OCI-LY1 (cell line): ENCODE results near the gene DOCK1.

Experiments used
- H2AFZ ChIP-seq: fragments of 200-600 bp; sonication (generic), shearing (Covaris generic); 2 replicates; pipeline ENCODE4 v1.6.0; 2014; ENCODE audit warnings: antibody characterized with exemption, mild to moderate bottlenecking, low read length
- H3F3A ChIP-seq: fragments of 200-600 bp; sonication (generic), shearing (Covaris generic); 2 replicates; pipeline ENCODE4 v1.6.0; 2014; ENCODE audit warnings: mild to moderate bottlenecking, antibody characterized with exemption, low read length, moderate library complexity; ENCODE audit not compliant: insufficient read depth
- H3K27ac ChIP-seq: fragments of 200-600 bp; sonication (generic); 2 replicates; pipeline ENCODE4 v1.5.1; 2014; ENCODE audit warnings: low read length, mixed run types, mild to moderate bottlenecking, low read depth; ENCODE audit not compliant: poor library complexity, severe bottlenecking
- H3K27me3 ChIP-seq: fragments of 200-600 bp; sonication (generic); 2 replicates; pipeline ENCODE4 v1.6.0; 2014; ENCODE audit warnings: antibody characterized with exemption, mild to moderate bottlenecking, low read length, moderate library complexity; ENCODE audit not compliant: insufficient read depth
- H3K36me3 ChIP-seq: fragments of 200-600 bp; sonication (generic); 2 replicates; pipeline ENCODE4 v1.6.1; 2014; ENCODE audit warnings: mild to moderate bottlenecking, antibody characterized with exemption, low read length, moderate library complexity, mixed read lengths; ENCODE audit not compliant: insufficient read depth
- H3K4me1 ChIP-seq: fragments of 200-600 bp; sonication (generic); 2 replicates; pipeline ENCODE4 v1.5.1; 2014; ENCODE audit warnings: mild to moderate bottlenecking, low read length, moderate library complexity; ENCODE audit not compliant: insufficient read depth, severe bottlenecking
- H3K4me2 ChIP-seq: fragments of 200-600 bp; sonication (generic), shearing (Covaris generic); 2 replicates; pipeline ENCODE4 v1.6.1; 2014; ENCODE audit warnings: low read length
- H3K4me3 ChIP-seq: fragments of 200-600 bp; sonication (generic); 2 replicates; pipeline ENCODE4 v1.5.1; 2014; ENCODE audit warnings: low read length, low read depth, mild to moderate bottlenecking, mixed read lengths; ENCODE audit not compliant: poor library complexity, severe bottlenecking
- H3K79me2 ChIP-seq: fragments of 200-600 bp; shearing (Covaris generic); 2 replicates; pipeline ENCODE4 v1.6.1; 2016; ENCODE audit warnings: mixed run types, low read length, mixed read lengths; ENCODE audit not compliant: insufficient read depth
- H3K9ac ChIP-seq: fragments of 200-600 bp; sonication (generic), shearing (Covaris generic); 2 replicates; pipeline ENCODE4 v1.6.1; 2014; ENCODE audit warnings: mild to moderate bottlenecking, low read length, mixed read lengths
- H3K9me2 ChIP-seq: fragments of 200-600 bp; sonication (generic), shearing (Covaris generic); 2 replicates; pipeline ENCODE4 v1.6.1; 2014; ENCODE audit warnings: low read depth, mild to moderate bottlenecking, low read length, mixed read lengths
- H3K9me3 ChIP-seq: fragments of 200-600 bp; shearing (Covaris generic); 2 replicates; pipeline ENCODE4 v1.6.1; 2014; ENCODE audit warnings: low read length, mixed read lengths
- H4K20me1 ChIP-seq: fragments of 200-600 bp; sonication (generic), shearing (Covaris generic); 2 replicates; pipeline ENCODE4 v1.6.0; 2016; ENCODE audit warnings: mild to moderate bottlenecking, low read length; ENCODE audit not compliant: insufficient read depth
- CTCF ChIP-seq: fragments of 200-600 bp; sonication (generic), shearing (Covaris generic); IDR thresholded peaks from 2 replicates; pipeline ENCODE4 v1.5.1; 2017; ENCODE audit warnings: mild to moderate bottlenecking, antibody characterized with exemption, low read length, moderate library complexity, mixed read lengths
- EZH2 ChIP-seq: fragments of 200-600 bp; sonication (generic), shearing (Covaris generic); IDR thresholded peaks from 2 replicates; pipeline ENCODE4 v1.8.0; 2017; ENCODE audit warnings: borderline replicate concordance, mixed run types, mild to moderate bottlenecking, antibody characterized with exemption, low read length, moderate library complexity, mixed read lengths

DOCK1 gene

GRCh38 chr10:127052001-127052400, 146.8 kb downstream of the DOCK1 start:
- Histone ChIP-seq H3K9me2 (no peaks in the 10 kb centered on the region), H3K9me3 (no peaks in the 10 kb centered on the region), H3F3A (no peaks in the 10 kb centered on the region), H3K27me3 (no peaks in the 10 kb centered on the region; the same call in 1 of the 2 replicates), H3K4me3 (no peak overlapping the region), H2AFZ (no peak overlapping the region), H3K79me2 (no peaks in the 10 kb centered on the region), H3K4me1 (no peaks in the 10 kb centered on the region), H3K36me3 (no peaks in the 10 kb centered on the region), H3K27ac (no peak overlapping the region), H3K4me2 (no peak overlapping the region), H3K9ac (no peak overlapping the region), H4K20me1 (no peaks in the 10 kb centered on the region)
- TF ChIP-seq CTCF (no peak), EZH2 (no peak)

- no peak for TF ChIP-seq CTCF
- TF ChIP-seq EZH2 = no peak
- Histone ChIP-seq H3K9ac (no peak overlapping the region), H2AFZ (no peak overlapping the region)
These were observed 150.0 kb downstream of the DOCK1 start for GRCh38 chr10:127055263-127055662.

GRCh38 chr10:127059314-127059713, 154.1 kb downstream of the DOCK1 start:
- H3K27me3 ChIP-seq = no peaks in the 10 kb centered on the region
- H3K4me3 ChIP-seq = no peak overlapping the region
- no peak overlapping the region for H2AFZ ChIP-seq
- H3K27ac ChIP-seq = no peak overlapping the region
- TF ChIP-seq CTCF (no peak), EZH2 (no peak)
- H4K20me1 ChIP-seq = no peaks in the 10 kb centered on the region
- no peaks in the 10 kb centered on the region for H3K4me1 ChIP-seq
- no peak overlapping the region for H3K9ac ChIP-seq
- H3K9me2 ChIP-seq = no peaks in the 10 kb centered on the region
- no peak overlapping the region for H3K4me2 ChIP-seq
- H3F3A ChIP-seq = no peaks in the 10 kb centered on the region
- no peaks in the 10 kb centered on the region for H3K36me3 ChIP-seq
- H3K79me2 ChIP-seq = no peaks in the 10 kb centered on the region
- 0 out of 2 replicates have a peak, but pooled peaks cover 2% of the 10 kb centered on the region for H3K9me3 ChIP-seq

More at GRCh38 chr10:127055263-127055662, 150.0 kb downstream of the DOCK1 start:
- Histone ChIP-seq H3K36me3 (no peaks in the 10 kb centered on the region), H3K27me3 (no peaks in the 10 kb centered on the region; the same call in 1 of the 2 replicates), H3K79me2 (no peaks in the 10 kb centered on the region), H3K9me3 (0 out of 2 replicates have a peak, but pooled peaks cover 2% of the 10 kb centered on the region), H3F3A (no peaks in the 10 kb centered on the region), H3K27ac (no peak overlapping the region), H4K20me1 (no peaks in the 10 kb centered on the region), H3K4me3 (no peak overlapping the region), H3K4me1 (no peaks in the 10 kb centered on the region), H3K4me2 (no peak overlapping the region), H3K9me2 (no peaks in the 10 kb centered on the region)
